GM21367 (cell line): ENCODE results near the gene TNKS1BP1.
"Not testable (repeated sequence)": the region's sequence is repeated elsewhere in the genome, so short reads cannot be mapped to it uniquely, and the experiment has no call there.

Experiments
- ATAC-seq: cut with Tn5 transposase; IDR thresholded peaks from one replicate; pipeline ENCODE4 v1.9.1; 2021; ENCODE audit not compliant: unreplicated experiment

Gene TNKS1BP1, protein sequence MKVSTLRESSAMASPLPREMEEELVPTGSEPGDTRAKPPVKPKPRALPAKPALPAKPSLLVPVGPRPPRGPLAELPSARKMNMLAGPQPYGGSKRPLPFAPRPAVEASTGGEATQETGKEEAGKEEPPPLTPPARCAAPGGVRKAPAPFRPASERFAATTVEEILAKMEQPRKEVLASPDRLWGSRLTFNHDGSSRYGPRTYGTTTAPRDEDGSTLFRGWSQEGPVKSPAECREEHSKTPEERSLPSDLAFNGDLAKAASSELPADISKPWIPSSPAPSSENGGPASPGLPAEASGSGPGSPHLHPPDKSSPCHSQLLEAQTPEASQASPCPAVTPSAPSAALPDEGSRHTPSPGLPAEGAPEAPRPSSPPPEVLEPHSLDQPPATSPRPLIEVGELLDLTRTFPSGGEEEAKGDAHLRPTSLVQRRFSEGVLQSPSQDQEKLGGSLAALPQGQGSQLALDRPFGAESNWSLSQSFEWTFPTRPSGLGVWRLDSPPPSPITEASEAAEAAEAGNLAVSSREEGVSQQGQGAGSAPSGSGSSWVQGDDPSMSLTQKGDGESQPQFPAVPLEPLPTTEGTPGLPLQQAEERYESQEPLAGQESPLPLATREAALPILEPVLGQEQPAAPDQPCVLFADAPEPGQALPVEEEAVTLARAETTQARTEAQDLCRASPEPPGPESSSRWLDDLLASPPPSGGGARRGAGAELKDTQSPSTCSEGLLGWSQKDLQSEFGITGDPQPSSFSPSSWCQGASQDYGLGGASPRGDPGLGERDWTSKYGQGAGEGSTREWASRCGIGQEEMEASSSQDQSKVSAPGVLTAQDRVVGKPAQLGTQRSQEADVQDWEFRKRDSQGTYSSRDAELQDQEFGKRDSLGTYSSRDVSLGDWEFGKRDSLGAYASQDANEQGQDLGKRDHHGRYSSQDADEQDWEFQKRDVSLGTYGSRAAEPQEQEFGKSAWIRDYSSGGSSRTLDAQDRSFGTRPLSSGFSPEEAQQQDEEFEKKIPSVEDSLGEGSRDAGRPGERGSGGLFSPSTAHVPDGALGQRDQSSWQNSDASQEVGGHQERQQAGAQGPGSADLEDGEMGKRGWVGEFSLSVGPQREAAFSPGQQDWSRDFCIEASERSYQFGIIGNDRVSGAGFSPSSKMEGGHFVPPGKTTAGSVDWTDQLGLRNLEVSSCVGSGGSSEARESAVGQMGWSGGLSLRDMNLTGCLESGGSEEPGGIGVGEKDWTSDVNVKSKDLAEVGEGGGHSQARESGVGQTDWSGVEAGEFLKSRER (N-terminal part only)

DNA sequence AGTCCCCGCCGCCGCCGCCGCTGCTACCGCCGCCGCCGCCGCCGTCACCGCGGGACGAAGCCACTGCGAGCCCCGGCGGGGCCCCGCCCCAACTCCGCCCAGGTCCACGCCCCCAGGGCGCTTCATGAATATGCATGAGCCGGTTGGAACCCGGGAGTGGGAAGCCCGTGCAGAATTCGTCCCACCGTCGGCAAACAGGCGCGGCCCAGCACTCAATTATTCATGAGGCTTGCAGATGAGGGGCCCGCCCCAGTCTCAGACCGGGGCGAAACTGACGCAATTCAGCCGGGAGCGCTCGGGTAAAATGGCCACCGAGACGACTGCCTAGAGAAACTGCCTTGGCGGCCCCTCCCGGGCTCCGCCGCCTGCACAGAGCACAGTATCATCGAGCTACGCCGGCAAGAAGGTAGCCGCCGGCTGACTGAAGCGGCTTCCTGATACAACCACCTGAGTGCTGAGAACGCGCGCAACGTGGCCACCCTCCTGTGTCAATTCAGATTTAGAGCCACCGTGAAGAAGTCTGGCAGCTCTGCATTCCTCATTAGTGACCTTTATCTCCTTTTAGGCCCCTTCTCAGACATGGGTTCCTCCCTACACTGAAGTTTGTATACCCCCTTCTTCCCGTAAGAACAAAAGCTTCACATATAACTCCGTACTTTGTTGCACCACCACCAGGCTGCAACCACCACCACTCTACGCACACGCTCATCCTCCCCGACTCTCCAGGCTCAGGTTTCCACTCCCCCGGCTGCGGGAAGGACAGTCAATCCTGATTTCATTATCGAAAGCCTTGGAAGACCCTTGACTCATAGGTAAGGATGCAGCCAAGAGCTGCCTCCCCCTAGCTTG lies at the start of gene TNKS1BP1:
Gene TNKS1BP1 (minus strand): TSS at position 67 of the 849 bp plus-strand sequence. CDS start 3,067 bp downstream, outside the sequence.
- ATAC-seq = peak; percentile 89

DNA sequence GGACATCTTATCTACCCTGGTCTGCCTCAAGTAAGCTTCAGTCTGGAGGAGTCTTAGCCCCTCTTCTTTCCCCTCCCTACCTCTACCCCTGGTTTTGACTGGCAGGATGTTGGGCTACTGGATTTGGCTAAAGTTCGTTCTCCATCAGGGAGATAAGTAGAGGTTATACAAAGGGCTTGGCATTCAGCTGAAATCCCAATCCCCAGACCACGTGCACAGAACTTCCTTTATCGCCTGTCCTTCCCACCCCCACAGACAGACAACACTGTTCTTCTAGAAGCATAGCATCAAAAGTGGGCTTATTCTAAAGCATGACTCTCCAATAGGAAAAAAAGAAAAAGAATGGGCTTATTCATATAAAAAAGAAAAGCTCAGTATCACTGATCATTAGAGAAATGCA lies 48.4 kb upstream of the TNKS1BP1 start:
- ATAC-seq = no peak

DNA sequence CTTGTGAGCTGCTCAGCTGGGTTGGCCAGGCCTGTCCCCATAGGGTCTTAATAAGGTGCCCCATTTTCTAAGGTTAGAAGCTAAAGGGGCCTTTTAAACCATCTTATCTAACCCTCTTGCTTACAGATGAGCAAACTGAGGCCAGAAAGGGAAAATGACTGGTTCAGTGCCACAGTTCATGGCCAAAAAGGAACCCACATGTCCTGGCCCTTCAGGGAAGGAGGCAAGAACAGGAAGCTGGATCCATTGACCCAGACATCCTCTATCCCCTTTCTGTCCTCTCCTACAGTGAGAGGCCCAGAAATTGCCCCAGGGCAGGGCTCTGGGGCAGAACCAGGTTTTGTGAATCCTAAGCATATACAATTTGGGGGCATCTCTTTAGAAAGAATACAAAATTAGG lies 46.2 kb upstream of the TNKS1BP1 start:
- ATAC-seq = no peak

DNA sequence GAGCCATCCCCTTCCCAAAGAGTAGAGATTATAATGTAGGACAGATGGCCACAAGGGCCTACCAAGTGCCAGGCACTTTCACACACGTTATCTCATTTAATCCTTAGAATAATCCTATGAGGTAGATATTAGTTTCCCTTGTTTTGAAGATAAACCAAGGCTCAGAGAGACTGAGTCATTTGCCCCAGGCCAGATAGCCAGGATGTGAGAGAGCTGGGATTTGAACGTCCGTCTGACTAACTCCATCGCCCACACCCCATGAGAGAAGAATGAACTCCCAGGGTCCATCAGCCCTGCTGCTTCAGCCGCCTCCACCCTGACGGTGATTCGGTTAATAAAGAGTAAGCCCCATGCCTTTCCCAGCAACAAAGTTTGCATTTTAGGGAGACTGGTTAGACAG lies 45.5 kb upstream of the TNKS1BP1 start:
- no peak for ATAC-seq

DNA sequence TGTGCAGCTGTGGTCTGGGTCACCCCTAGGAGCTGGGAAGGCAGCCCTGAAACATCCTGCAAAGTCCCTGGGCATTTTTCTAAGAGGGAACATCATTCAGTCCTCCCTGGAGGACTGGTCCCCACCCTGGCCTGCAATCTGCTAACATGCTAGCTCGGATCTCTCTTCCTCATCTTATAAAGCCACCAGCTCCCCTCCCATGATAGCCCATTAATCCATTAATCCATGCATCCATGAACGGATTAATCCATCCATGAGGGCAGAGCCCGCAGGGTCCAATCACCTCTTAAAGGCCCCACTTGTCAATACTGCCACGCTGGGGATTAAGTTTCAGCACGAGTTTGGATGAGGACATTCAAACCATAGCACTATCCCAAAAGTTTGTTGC lies 44.1 kb upstream of the TNKS1BP1 start:
- ATAC-seq = no peak

DNA sequence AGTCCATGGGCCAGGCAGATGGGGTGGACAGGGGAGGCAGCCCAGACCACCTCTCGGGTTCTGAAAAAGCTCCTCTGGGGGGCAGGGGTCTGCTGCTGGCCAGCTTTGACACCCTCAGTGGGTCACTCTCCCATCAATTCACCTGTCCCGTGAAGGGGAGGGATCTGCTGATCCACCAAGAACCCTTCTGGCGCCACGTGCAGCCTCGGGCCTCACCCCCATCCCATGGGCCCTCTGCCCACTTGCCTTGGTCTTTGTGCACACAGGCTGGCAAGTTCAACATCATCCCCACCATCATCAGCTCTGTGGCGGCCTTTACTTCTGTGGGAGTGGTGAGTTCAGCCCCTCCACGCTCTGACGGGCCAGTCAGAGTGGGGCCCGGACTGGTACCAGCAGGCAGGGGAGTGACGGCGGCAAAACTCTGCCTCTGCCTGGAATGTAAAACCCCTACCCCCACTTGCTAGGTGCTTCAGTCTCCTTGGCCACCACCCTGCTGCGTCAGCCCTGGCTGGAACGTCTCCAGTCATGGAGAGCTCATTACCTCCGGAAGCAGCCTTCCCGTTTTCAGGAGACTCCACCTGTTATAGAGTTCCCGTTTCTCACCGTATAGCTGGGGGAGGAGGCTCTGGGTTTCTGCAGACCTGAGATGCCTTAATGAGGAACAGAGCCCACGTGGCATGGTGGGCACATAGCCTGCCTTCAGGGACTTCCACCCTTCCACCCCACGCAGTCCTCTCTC lies 43.5 kb upstream of the TNKS1BP1 start:
- no peak for ATAC-seq

DNA sequence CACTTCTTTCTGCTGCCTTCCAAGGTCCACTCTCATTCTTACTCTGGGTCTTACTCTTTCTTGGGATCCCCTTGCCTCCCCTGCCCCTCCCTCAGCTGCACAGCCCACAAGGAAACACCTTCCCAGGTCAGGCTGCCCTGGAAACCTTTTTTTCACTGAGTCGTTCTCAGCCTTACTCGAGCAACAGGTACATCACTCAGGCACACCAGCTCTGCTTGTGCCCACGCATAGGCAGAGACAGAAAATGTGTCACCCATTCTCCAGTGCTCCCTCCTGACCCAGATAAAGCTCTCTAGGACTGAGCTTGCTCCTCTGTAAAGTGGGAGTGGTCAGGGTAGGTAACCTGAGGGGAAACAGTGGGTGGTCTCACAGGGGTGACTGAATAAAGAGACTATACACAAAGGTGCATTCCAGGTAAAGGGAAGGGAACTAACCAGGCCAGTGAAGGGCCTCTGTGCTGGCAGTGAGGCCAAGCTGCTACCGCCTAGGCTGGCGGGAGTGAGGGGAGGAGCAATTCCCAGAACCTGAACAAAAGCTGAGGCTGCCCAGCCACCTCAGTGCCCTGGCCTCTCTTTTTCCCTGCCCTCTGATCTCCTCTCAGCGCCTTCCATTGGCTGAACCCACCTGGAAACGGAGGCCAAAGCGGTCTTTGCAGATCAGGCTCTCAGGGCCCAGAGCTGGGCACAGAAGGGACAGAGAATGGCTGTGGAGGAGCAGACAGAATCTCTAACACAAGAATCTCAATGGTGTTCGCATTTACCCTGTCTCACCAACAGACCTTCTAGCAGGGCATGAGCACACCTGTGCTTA lies 40.3 kb upstream of the TNKS1BP1 start:
- no peak for ATAC-seq

DNA sequence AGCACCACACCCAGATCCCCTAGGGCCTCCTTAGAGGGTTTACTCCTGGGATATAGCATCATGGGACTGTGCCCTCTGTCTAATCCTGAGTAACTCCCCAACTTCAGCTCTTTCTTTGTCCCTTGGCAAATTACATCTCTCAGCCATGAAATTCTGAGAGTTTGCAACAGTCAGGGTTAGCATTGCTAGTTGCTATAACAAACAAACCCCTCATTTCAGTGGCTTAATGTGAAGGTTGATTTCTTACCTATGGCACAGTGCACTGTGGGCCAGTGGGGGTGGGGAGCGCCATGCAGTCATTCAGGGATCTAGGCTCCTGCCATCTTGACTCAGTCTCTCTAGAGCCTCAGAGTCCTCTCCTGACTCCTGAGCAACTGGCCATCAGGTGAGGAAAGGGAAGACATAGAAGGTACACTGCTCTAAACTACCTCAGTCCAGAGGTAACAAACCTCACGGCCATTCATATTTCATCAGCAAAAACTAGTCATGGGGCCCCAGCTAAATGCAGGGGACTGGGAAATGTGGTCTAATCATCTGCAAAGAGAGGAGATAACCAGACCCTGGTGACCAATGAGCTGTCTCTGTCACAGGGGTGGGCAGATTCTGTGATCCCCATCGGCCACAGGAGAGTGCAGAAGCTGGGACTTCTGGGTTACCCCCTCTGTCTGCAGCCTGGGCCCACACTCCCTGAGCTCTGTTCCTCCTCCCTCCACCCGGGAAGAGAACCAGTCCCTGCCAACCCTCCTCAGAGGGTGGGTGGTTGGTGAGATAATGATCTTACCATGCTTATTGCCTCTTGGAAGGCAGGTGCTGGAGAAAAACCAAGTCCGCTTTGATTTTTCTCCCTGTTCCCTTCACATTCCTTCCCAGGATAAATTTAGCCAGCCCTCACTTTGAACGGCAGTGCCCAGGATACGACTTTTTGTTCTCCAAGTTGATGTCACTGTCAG lies 38.7 kb upstream of the TNKS1BP1 start:
- no peak for ATAC-seq

DNA sequence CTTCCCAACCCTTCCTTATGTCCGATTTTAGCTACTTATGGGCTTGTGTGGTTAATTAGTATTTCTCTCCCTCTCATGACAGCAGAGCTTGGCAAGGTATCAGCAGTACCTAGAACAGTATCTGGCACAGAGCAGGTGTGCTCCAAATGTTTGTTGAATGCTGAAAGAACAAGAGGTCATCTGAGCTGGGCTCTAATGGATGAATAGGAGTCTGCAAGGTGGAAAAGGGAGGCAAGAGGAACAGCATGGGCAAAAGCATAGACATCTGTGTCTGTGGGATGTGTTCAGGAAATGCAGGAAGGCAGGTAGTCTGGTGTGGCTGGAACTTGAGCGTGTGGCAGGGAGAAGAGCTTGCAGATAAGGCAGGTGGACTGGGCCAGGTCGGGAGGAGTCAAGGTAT lies 37.2 kb upstream of the TNKS1BP1 start:
- no peak for ATAC-seq

DNA sequence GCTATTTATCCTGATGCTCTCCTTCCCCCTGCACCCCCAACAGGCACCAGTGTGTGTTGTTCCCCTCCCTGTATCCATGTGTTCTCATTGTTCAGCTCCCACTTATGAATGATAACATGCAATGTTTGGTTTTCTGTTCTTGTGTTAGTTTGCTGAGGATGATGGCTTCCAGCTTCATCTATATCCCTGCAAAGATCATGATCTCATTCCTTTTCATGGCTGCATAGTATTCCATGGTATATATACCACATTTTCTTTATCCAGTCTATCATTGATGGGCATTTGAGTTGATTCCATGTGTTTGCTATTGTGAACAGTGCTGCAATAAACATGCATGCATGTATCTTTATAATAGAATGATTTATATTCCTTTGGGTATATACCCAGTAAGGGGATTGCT lies 36.7 kb upstream of the TNKS1BP1 start:
- ATAC-seq = not testable (repeated sequence)

DNA sequence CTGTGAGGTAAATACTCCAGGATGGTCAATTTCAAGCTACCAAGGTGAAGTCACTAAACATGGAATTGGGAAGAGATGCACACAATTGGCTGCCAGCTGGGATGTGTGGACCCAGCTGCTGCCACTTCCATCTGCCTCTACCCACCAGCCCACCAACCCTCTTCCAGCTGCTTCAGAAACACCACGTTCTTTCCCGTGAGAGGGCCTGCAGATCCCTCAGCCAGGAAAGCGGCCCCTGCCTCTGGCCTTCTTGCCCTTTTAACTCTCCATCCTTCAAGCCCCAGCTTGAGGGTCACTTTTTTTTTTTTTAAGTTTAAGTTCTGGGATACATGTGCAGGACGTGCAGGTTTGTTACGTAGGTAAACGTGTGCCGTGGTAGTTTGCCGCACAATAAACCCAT lies 36.2 kb upstream of the TNKS1BP1 start:
- ATAC-seq = no peak

DNA sequence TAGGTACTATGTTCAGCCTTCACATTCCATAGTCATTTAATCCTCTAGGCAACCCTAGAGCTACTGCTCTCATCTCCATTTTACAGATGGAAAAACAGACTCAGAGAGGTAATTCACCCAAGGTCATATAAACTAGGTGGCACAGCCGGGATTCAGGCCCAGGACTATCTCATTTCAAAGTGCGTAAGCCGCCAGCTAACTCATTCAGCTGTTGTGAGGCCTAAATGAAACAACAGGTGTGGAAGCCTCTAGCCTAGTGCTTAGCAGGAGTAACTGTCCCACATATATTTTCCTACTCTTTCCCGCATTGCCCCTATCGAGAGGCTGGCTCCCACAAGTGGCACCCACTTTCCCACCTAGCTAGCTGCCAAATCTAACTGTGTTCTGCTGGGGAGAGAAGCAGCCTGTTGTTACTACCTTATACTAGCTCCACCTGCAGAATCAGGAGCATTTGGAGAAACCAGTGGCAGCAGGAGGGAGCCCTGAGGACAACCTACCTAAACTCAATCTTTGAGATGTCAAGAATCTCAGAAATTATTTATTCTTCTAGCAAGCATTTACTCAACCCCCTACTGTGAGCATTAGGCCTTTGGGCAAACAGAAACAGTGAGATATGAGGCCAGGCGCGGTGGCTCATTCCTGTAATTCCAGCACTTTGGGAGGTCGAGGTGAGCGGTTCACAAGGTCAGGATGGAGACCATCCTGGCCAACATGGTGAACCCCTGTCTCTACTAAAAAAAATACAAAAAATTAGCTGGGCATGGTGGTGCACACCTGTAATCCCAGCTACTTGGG lies 35.3 kb upstream of the TNKS1BP1 start:
- ATAC-seq = no peak

DNA sequence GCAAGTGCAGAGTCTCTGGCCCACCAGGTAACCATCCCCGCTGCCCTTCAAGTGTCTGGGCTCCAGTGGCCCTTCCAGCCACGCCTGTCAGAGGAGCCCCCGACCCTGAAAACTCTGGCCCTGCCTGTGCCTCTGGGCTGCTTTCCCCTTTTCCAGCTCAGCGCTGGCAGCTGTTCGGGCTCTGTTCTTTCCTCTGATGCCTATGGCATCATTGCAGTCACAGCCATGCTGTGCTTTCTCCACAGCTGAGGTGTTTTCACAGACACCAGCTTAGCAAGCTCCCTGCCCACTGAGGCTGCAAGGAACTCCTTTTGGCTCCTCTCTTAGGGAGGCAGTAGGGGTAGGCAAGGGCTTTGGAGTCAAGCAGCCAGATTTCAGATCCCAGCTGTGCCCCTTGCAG lies 34.6 kb upstream of the TNKS1BP1 start:
- no peak for ATAC-seq

DNA sequence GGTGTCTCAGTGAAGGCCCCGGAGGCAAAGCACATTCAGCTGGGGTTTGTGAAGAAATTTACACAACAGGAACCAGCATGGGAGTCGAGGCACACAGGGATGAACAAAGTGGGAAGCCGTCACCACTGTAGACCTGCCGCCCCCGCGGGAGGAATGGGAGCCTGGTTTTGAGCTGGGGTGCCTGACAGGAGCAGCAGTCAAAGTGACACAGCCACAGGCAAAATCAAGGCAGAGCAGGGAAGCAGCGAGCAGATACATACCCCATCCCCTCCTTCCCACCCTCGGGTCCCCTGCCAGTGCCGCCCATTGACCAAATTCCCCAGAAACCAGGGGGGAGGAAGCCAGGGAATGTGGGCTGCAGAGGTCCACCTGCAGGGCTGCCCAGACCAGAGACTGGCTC lies 34.2 kb upstream of the TNKS1BP1 start:
- ATAC-seq = no peak

DNA sequence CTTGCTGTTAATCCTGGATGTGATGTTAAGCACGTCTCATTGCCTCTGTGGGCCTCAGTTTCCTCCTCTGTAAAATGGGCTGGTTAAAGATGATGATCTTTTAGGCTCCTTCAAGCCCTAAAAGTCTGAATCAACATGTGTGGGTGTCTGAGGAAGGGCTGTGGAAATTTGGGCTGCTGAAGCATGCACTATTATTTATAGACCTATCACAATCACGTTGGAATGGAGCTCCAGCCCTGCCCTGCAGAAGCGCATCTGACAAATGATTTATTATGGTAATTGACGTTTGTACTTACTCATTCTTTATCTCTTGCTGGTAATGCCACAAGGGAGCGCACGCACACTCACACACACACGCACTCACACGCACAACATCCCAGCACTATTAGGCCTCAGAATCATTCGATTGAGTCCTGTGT lies 33.8 kb upstream of the TNKS1BP1 start:
- ATAC-seq = no peak

DNA sequence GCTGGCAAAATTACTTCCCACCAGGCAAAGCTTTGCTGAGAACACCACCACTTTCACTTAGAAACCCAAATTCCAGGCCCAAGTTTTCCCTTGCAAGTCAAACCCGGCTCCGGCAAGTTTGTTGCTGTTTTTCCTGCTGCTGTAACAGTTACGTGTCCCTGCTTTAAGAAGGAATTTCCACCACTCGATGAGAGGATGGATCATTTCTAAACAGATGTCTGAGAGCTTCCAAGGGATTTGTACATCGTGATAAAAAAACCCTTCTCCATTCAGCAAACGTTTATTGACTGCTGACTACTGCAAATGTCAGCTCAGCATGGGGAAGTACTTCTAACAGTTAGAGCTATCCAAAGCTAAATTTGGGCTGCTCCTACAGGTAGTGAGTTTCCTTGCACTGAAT lies 33.1 kb upstream of the TNKS1BP1 start:
- ATAC-seq = no peak

DNA sequence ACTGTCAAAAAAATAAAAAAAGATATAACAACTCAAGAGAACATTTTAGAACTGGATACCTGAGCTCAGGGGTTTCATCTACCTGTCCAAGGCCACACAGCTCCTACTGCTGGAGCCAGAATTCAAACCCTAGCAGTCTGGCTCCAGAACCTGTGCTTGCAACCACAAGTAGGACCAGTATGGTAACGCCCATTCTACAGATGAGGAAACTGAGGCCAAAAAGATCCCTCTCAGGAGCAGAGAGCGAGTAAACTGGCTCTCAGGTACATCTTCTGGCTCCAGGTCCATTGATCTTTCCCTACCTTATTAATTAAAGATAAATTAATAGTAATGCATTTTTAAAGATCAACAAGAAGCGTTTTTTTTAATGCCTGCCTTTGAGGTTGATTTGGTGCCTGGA lies 32.6 kb upstream of the TNKS1BP1 start:
- ATAC-seq = no peak
